Caco-2 (cell line): ENCODE data around the gene SPSB4. TPM values are rescaled to one million over a fixed set of nuclear protein-coding genes. Genes with fewer than 3 reads are reported as not detected.

Experiments
- BruUV-seq: library from RNA; stranded (reverse); fragments of 400-500 nt; replicated peaks from 2 replicates; lab custom pipeline; 2021; lab: Mats Ljungman, UMichigan
- CTCF ChIA-PET: fragments of 300-600 bp; sonication (Branson Sonifier 250); formaldehyde crosslinking; loops from one replicate; lab custom pipeline; 2022; ENCODE audit warnings: antibody characterized with exemption; lab: Charles Lee
- POLR2A ChIA-PET: fragments of 300-600 bp; sonication (Branson Sonifier 250); formaldehyde crosslinking; loops from one replicate; lab custom pipeline; 2022; ENCODE audit warnings: antibody characterized with exemption; lab: Charles Lee
- DNase-seq, 2 experiments: peaks; one replicate each; pipeline versions ENCODE4 v3.0.0 to v3.0.0-alpha.2; 2020 to 2022
- H3K27me3 ChIP-seq: replicated peaks from 2 replicates; pipeline ENCODE4 v1.6.0; 2011; ENCODE audit warnings: low read length; ENCODE audit not compliant: control insufficient read depth, insufficient read depth
- H3K36me3 ChIP-seq: 2 replicates; pipeline ENCODE4 v1.5.1; 2011; ENCODE audit warnings: low read length; ENCODE audit not compliant: control insufficient read depth, insufficient read depth
- H3K4me1 ChIP-seq: fragments of 250-450 bp; sonication (Bioruptor Pico); 2 replicates; pipeline ENCODE4 v1.5.1; 2020; ENCODE audit warnings: mild to moderate bottlenecking
- H3K4me3 ChIP-seq: 2 replicates; pipeline ENCODE4 v1.5.1; 2011; ENCODE audit warnings: low read depth, mild to moderate bottlenecking, control low read depth, low read length
- H3K9me3 ChIP-seq: fragments of 250-450 bp; sonication (Bioruptor Pico); 2 replicates; pipeline ENCODE4 v1.5.1; 2020; ENCODE audit warnings: mild to moderate bottlenecking, moderate library complexity
- H3K27ac Mint-ChIP-seq: one replicate; pipeline ENCODE4 v1.8.0; 2022; ENCODE audit warnings: mixed read lengths; ENCODE audit not compliant: unreplicated experiment
- H3K27me3 Mint-ChIP-seq: one replicate; pipeline ENCODE4 v1.8.0; 2022; ENCODE audit warnings: mixed read lengths; ENCODE audit not compliant: insufficient read depth, unreplicated experiment
- H3K36me3 Mint-ChIP-seq: one replicate; pipeline ENCODE4 v1.8.0; 2022; ENCODE audit warnings: mild to moderate bottlenecking, mixed read lengths; ENCODE audit not compliant: insufficient read depth, unreplicated experiment
- H3K4me1 Mint-ChIP-seq: one replicate; pipeline ENCODE4 v1.8.0; 2022; ENCODE audit warnings: low read depth, mixed read lengths; ENCODE audit not compliant: unreplicated experiment
- H3K4me3 Mint-ChIP-seq: one replicate; pipeline ENCODE4 v1.8.0; 2022; ENCODE audit warnings: mild to moderate bottlenecking, moderate library complexity, mixed read lengths; ENCODE audit not compliant: unreplicated experiment
- H3K9me3 Mint-ChIP-seq: one replicate; pipeline ENCODE4 v1.8.0; 2022; ENCODE audit warnings: mixed read lengths; ENCODE audit not compliant: unreplicated experiment
- CTCF ChIP-seq, 2 experiments: fragments of 200-600 bp in 1 of 2; IDR thresholded peaks; 1 replicate in 1 of 2; 2 replicates in 1 of 2; pipeline versions ENCODE4 v1.5.1 to v1.8.0; 2011 to 2022; ENCODE audit warnings: antibody characterized with exemption in 1 of 2, control low read depth in 1 of 2, inconsistent platforms in 1 of 2, low read depth in 1 of 2, low read length in 1 of 2, mild to moderate bottlenecking in 1 of 2, moderate library complexity in 1 of 2; ENCODE audit not compliant: insufficient read depth in 1 of 2, severe bottlenecking in 1 of 2, unreplicated experiment in 1 of 2
- intact Hi-C: fragments of 100-400 bp; cut with micrococcal nuclease; formaldehyde crosslinking; loops from one replicate; pipeline ENCODE4 v1.10.0; 2022; ENCODE audit not compliant: unreplicated experiment
- total RNA-seq: library from RNA; stranded (reverse); gene quantifications from 2 replicates; pipeline ENCODE4 v1.2.3, GENCODE V29; 2022

Gene SPSB4
- total RNA-seq, 1 experiment from 2014 or later, result not detected

GRCh38 chr3:141150931-141151330 lies 99.8 kb downstream of the SPSB4 start:
- no TSS peak for BruUV-seq
- ChIA-PET CTCF (no interaction called here), POLR2A (no interaction called here)
- H3K27me3 Mint-ChIP-seq, result no peaks in the 10 kb centered on the region
- H3K36me3 ChIP-seq, result no peaks in the 10 kb centered on the region
- intact Hi-C loops, result no loop called here
- TF ChIP-seq CTCF (IDR thresholded peaks at IDR 0.05; ENCODE audit: insufficient read depth in 1 of 2, low read depth in 1 of 2, low read length in 1 of 2, severe bottlenecking in 1 of 2, unreplicated experiment in 1 of 2), result no peak
- H3K27me3 ChIP-seq, result no peaks in the 10 kb centered on the region; the same call in 1 of the 2 replicates
- H3K4me1 Mint-ChIP-seq, result no peaks in the 10 kb centered on the region
- no peaks in the 10 kb centered on the region for H3K4me1 ChIP-seq
- no peak overlapping the region for H3K4me3 ChIP-seq
- H3K9me3 Mint-ChIP-seq, result no peaks in the 10 kb centered on the region
- H3K36me3 Mint-ChIP-seq, result no peaks in the 10 kb centered on the region
- no peak overlapping the region for H3K4me3 Mint-ChIP-seq
- no peak overlapping the region for H3K27ac Mint-ChIP-seq
- no peaks in the 10 kb centered on the region for H3K9me3 ChIP-seq
- no peak for DNase-seq

- POLR2A ChIA-PET, result no interaction called here
- H3K4me3 Mint-ChIP-seq, result no peak overlapping the region
- H3K27ac Mint-ChIP-seq, result no peak overlapping the region
- no peaks in the 10 kb centered on the region for H3K27me3 Mint-ChIP-seq
- CTCF ChIA-PET, result interaction anchor here (0.6 to 0.7 kb wide), 2 partner anchors 43 to 583 kb away, joined by 3 to 4 read pairs; no protein-coding TSS in a partner anchor
- no peaks in the 10 kb centered on the region for H3K9me3 ChIP-seq
- H3K9me3 Mint-ChIP-seq, result no peaks in the 10 kb centered on the region
- H3K36me3 Mint-ChIP-seq, result no peaks in the 10 kb centered on the region
- BruUV-seq, result no TSS peak
- H3K4me3 ChIP-seq, result no peak overlapping the region
- no peaks in the 10 kb centered on the region for H3K4me1 ChIP-seq
- H3K36me3 ChIP-seq, result no peaks in the 10 kb centered on the region
- no peak for TF ChIP-seq CTCF (IDR thresholded peaks at IDR 0.05; ENCODE audit: insufficient read depth in 1 of 2, low read depth in 1 of 2, low read length in 1 of 2, severe bottlenecking in 1 of 2, unreplicated experiment in 1 of 2)
- DNase-seq, result no peak
- intact Hi-C loops, result no loop called here
- no peaks in the 10 kb centered on the region; the same call in 1 of the 2 replicates for H3K27me3 ChIP-seq
- H3K4me1 Mint-ChIP-seq, result no peaks in the 10 kb centered on the region
Measured at GRCh38 chr3:141151439-141151838, 100.3 kb downstream of the SPSB4 start.

GRCh38 chr3:141152130-141152529 lies 101.0 kb downstream of the SPSB4 start:
- BruUV-seq, result no TSS peak
- intact Hi-C loops, result no loop called here

More at GRCh38 chr3:141152130-141152529, 101.0 kb downstream of the SPSB4 start:
- Histone ChIP-seq H3K27me3 (no peaks in the 10 kb centered on the region; the same call in 1 of the 2 replicates), H3K9me3 (no peaks in the 10 kb centered on the region), H3K36me3 (no peaks in the 10 kb centered on the region), H3K4me1 (no peaks in the 10 kb centered on the region), H3K4me3 (no peak overlapping the region)
- DNase-seq, result no peak
- no peaks in the 10 kb centered on the region for H3K9me3 Mint-ChIP-seq
- POLR2A ChIA-PET, result no interaction called here
- CTCF ChIA-PET, result interaction anchor here (0.6 kb wide), 1 partner anchor 42 kb away, joined by 4 read pairs; no protein-coding TSS in a partner anchor
- no peaks in the 10 kb centered on the region for H3K4me1 Mint-ChIP-seq
- TF ChIP-seq CTCF (IDR thresholded peaks at IDR 0.05; ENCODE audit: insufficient read depth in 1 of 2, low read depth in 1 of 2, low read length in 1 of 2, severe bottlenecking in 1 of 2, unreplicated experiment in 1 of 2), result no peak
- no peaks in the 10 kb centered on the region for H3K36me3 Mint-ChIP-seq
- no peak overlapping the region for H3K4me3 Mint-ChIP-seq
- H3K27me3 Mint-ChIP-seq, result no peaks in the 10 kb centered on the region
- H3K27ac Mint-ChIP-seq, result no peak overlapping the region
